Mucosa of rectum (tissue), 2 donors: ENCODE data around the gene DICER1.

Source experiments
- H3K27ac ChIP-seq, 2 donors: one replicate each; pipeline ENCODE4 v1.7.0; 2013; ENCODE audit warnings: inconsistent platforms in 2 of 2, low read depth in 2 of 2, low read length in 2 of 2
- H3K27me3 ChIP-seq, 2 donors: one replicate each; pipeline ENCODE4 v1.7.0; 2013; ENCODE audit warnings: low read length in 2 of 2; ENCODE audit not compliant: control insufficient read depth in 2 of 2, insufficient read depth in 2 of 2
- H3K36me3 ChIP-seq, 2 donors: one replicate each; pipeline ENCODE4 v1.7.0; 2013; ENCODE audit warnings: low read length in 2 of 2; ENCODE audit not compliant: control insufficient read depth in 2 of 2, insufficient read depth in 2 of 2
- H3K4me1 ChIP-seq, 2 donors: one replicate each; pipeline ENCODE4 v1.7.0; 2013; ENCODE audit warnings: low read length in 2 of 2, mild to moderate bottlenecking in 1 of 2; ENCODE audit not compliant: control insufficient read depth in 2 of 2, insufficient read depth in 2 of 2
- H3K4me3 ChIP-seq, 2 donors: one replicate each; pipeline ENCODE4 v1.7.0; 2013; ENCODE audit warnings: low read length in 2 of 2
- H3K9ac ChIP-seq, 2 donors: one replicate each; pipeline ENCODE4 v1.7.0; 2013; ENCODE audit warnings: low read length in 2 of 2, low read depth in 1 of 2, mild to moderate bottlenecking in 1 of 2
- H3K9me3 ChIP-seq, 2 donors: one replicate each; pipeline ENCODE4 v1.7.0; 2013; ENCODE audit warnings: low read length in 2 of 2; ENCODE audit not compliant: control insufficient read depth in 2 of 2
- donor health status: healthy.
- donor health status: Normal muscosa, but diverticular disease.

DICER1 gene

GRCh38 chr14:95167177-95167576, 9.8 kb upstream of the DICER1 start:
- H3K9me3 ChIP-seq, result no peaks in the 10 kb centered on the region
- peaks cover 0 to 2% of the 10 kb centered on the region in 2 donors for H3K4me1 ChIP-seq
- no peak overlapping the region for H3K4me3 ChIP-seq
- no peak overlapping the region for H3K27ac ChIP-seq
- H3K27me3 ChIP-seq, result no peaks in the 10 kb centered on the region
- no peaks in the 10 kb centered on the region for H3K36me3 ChIP-seq
- H3K9ac ChIP-seq, result no peak overlapping the region

DNA sequence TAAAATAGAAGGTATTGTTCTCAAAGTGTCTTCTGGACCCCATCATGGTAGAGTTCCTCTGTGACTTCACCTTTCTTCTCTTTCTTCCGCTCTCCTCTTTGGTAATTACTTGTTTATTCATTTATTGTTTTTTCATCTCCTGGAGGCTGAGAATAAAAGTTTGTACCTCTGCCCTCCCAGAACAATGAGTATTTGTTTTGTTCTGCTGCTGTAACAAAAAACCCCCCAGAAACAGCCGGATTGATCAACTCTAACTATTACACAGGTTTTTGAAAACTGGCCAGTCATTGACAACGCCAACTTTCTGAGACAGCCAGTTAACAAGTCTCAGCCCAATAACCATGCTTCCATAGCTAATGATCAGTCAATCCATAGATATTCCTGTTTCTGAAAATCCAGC, 8.2 kb upstream of the DICER1 start:
- H3K36me3 ChIP-seq, result no peaks in the 10 kb centered on the region
- H3K4me3 ChIP-seq, result no peak overlapping the region
- H3K27ac ChIP-seq, result no peak overlapping the region
- H3K9me3 ChIP-seq, result no peaks in the 10 kb centered on the region
- H3K4me1 ChIP-seq, result peaks cover 0 to 2% of the 10 kb centered on the region in 2 donors
- H3K9ac ChIP-seq, result no peak overlapping the region
- H3K27me3 ChIP-seq, result no peaks in the 10 kb centered on the region

DNA sequence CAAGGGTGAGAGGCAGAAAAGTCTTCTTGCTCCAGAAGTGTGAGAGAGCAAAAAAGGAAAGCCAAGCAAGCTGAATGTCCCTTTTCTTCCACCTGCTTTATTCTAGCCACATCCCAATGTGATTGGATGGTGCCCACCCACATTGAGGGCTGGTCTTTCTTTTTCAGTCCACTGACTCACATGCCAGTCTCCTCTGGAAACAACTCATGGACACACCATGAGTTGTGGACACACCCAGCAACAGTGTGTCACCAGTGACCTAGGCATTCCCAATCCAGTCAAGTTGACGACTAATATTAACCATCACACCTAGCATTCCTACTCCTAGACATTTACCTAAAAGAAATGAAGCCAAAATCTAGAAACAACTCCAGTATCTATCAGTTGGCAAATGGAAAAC, 7.2 kb upstream of the DICER1 start:
- Histone ChIP-seq H3K27me3 (no peaks in the 10 kb centered on the region), H3K27ac (no peak overlapping the region), H3K9ac (no peak overlapping the region), H3K4me1 (peaks cover 0 to 2% of the 10 kb centered on the region in 2 donors), H3K36me3 (no peaks in the 10 kb centered on the region), H3K9me3 (no peaks in the 10 kb centered on the region), H3K4me3 (no peak overlapping the region)

DNA sequence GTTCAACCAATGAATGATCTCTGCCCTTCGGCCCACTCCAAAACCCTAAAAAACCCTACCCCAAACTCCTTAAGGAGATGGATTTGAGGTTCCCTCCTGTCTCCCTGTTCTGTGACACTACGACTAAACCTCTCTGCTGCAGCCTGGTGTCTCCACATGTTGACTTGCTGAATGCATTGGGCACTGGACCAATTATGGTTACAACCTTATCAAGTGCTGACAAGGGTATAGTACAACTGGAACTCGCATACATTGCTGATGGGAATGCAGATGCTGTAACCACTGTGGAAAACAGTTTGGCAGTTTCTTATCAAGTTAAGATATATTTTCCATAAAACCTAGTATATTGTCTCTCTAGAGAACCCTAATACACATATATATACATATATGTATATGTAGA, 6.3 kb upstream of the DICER1 start:
- Histone ChIP-seq H3K9me3 (no peaks in the 10 kb centered on the region), H3K27ac (no peak overlapping the region), H3K27me3 (no peaks in the 10 kb centered on the region), H3K4me1 (peaks cover 0 to 2% of the 10 kb centered on the region in 2 donors), H3K4me3 (no peak overlapping the region), H3K36me3 (no peaks in the 10 kb centered on the region), H3K9ac (no peak overlapping the region)

DNA sequence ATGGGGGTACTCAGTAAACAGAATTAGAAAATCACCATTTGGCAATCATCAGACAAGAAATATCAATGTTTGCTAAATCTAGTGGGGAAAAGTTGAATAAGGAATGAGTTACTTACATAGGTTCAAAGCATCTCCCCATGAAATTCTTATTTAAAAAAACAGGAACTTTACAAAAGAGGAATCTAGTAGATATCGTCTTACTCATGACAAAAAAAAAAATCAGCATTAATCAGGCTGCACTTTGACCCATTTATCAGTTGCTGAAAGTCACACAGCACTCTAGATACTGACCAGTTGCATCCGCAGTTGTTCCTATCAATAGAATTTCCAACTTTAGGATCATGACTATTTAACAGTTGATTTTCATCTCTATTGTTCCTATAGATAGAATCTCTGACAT, 5.8 kb upstream of the DICER1 start:
- Histone ChIP-seq H3K4me3 (no peak overlapping the region), H3K4me1 (peaks cover 4 to 6% of the 10 kb centered on the region in 2 donors), H3K9ac (no peak overlapping the region), H3K27ac (no peak overlapping the region), H3K9me3 (no peaks in the 10 kb centered on the region), H3K36me3 (no peaks in the 10 kb centered on the region), H3K27me3 (no peaks in the 10 kb centered on the region)

- H3K9me3 ChIP-seq, result no peaks in the 10 kb centered on the region
- peaks cover 6 to 8% of the 10 kb centered on the region in 2 donors for H3K4me1 ChIP-seq
- H3K36me3 ChIP-seq, result no peaks in the 10 kb centered on the region
- H3K27ac ChIP-seq, result no peak overlapping the region
- H3K27me3 ChIP-seq, result no peaks in the 10 kb centered on the region
- no peak overlapping the region for H3K4me3 ChIP-seq
- no peak overlapping the region for H3K9ac ChIP-seq
Observed at GRCh38 chr14:95162641-95163040, 5.3 kb upstream of the DICER1 start.

DNA sequence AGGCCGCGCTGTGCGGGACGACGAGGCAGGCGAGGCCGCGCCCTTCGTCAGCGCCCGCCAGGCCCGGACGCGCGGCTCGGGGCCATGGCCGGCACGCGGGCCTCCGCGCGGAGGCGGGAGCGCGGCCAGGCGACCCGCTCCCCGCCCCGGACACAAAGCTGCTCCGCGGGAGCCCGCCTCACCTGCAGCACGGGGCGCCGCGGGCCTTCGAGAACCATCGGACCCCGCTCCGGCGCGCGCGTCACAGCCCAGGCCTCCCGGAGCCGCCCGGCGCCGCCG, 342 bp downstream of the DICER1 start:
- H3K9me3 ChIP-seq, result no peaks in the 10 kb centered on the region
- H3K9ac ChIP-seq, result peak overlapping the region; percentile 76 to 91
- H3K36me3 ChIP-seq, result no peaks in the 10 kb centered on the region
- H3K27me3 ChIP-seq, result no peaks in the 10 kb centered on the region
- H3K4me3 ChIP-seq, result peak overlapping the region; percentile 80 to 91
- peak overlapping the region; percentile 93 to 95 for H3K27ac ChIP-seq
- peaks cover 14 to 28% of the 10 kb centered on the region in 2 donors for H3K4me1 ChIP-seq

GRCh38 chr14:95156161-95157047, 925 bp downstream of the DICER1 start:
- Histone ChIP-seq H3K4me3 (peak overlapping the region; percentile 80 to 91), H3K9ac (peak overlapping the region; percentile 76 to 91), H3K9me3 (no peaks in the 10 kb centered on the region), H3K4me1 (peaks cover 14 to 28% of the 10 kb centered on the region in 2 donors), H3K27ac (peak overlapping the region; percentile 93 to 95), H3K27me3 (no peaks in the 10 kb centered on the region), H3K36me3 (no peaks in the 10 kb centered on the region)

- peak overlapping the region in 1 of 2 donors; percentile 80 for H3K4me3 ChIP-seq
- no peak overlapping the region for H3K27ac ChIP-seq
- peaks cover 14 to 28% of the 10 kb centered on the region in 2 donors for H3K4me1 ChIP-seq
- H3K27me3 ChIP-seq, result no peaks in the 10 kb centered on the region
- H3K9ac ChIP-seq, result no peak overlapping the region
- no peaks in the 10 kb centered on the region for H3K36me3 ChIP-seq
- no peaks in the 10 kb centered on the region for H3K9me3 ChIP-seq
Observed at GRCh38 chr14:95155045-95155444, 2.3 kb downstream of the DICER1 start.

DNA sequence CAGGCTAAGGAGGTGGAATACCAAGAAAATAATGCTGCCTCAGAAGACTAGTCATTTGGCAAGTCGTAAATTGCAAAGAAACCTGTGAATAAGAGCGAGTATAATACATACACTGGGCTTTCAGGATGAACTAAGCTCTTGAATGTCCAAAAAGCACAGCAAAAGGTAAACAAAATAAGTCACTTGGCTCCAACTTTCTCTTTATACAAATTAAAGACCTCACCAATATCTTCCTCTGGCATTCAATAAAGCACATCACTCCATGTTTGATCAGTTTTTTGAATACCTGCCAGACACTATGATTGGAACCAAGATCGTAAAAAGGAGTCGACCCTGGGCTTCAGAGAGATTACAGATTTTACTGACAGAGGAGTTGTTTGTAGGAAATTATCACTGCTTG, 3.5 kb downstream of the DICER1 start:
- Histone ChIP-seq H3K9ac (no peak overlapping the region), H3K4me1 (peaks cover 14 to 28% of the 10 kb centered on the region in 2 donors), H3K27me3 (no peaks in the 10 kb centered on the region), H3K27ac (no peak overlapping the region), H3K4me3 (no peak overlapping the region), H3K9me3 (no peaks in the 10 kb centered on the region), H3K36me3 (no peaks in the 10 kb centered on the region)
